Measurements from ENCODE around the gene COMMD1.
"Not testable (repeated sequence)": the region's sequence is repeated elsewhere in the genome, so short reads cannot be mapped to it uniquely, and the experiment has no call there.

Gene COMMD1

DNA sequence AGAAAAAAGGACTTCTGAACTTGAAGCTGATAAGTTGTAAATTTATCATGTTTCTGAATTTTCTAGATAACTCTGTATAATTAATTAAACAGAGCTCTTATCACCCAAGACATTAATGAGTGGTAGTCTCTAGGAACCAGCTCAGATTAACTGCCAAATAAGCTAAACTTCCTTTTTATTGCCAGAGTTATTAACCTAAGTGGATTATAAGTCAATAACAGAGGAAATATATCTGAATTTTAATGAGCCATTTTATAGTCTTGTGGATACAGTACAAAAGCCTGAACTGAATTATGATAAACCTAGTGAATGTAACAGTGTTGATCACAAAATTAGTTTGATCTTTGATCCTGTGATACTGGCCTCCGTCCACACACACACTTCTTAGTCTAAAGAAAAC lies 111.5 kb downstream of the COMMD1 start:
- DNase-seq (ENCODE audit: low read depth, low spot score): no peak

DNA sequence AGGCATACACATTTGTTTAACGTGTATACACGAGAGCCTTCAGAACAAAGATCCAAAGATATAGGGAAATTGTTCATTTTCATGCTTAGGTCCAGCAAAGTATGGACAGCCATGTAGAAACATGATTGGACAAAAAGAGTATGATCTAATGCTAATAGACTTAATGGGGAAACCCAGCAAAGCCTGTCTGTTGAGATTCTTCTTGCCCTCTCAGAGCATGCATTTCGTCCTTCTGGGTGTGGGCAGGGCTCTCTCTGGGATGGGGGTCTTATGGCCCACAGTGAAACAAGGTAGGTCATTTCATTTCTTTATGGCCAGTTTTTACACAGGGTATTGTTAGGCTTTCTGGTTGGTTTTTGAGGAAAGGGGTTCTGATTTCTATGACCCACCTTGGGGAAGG lies 124.4 kb downstream of the COMMD1 start:
- DNase-seq (ENCODE audit: low read depth, low spot score): no peak

DNA sequence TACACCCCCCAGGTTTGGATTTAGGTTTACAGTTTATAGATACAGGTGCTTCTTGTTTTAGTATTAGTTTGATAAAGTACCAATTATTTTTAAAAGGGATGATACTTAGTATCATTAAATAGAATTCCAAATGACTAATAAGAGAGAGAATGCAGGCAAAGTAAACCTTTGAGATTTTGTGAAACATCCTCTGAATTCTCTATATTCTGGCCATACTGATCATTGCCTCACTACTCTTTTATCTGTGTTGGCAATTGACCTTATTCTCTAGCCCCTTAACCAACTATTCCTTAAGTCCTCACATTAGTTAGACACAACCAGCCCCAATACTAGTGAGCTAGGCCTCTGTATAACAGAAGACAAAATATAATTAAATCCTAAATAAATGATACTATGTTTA lies 125.4 kb downstream of the COMMD1 start:
- no peak for DNase-seq (ENCODE audit: low read depth, low spot score)

DNA sequence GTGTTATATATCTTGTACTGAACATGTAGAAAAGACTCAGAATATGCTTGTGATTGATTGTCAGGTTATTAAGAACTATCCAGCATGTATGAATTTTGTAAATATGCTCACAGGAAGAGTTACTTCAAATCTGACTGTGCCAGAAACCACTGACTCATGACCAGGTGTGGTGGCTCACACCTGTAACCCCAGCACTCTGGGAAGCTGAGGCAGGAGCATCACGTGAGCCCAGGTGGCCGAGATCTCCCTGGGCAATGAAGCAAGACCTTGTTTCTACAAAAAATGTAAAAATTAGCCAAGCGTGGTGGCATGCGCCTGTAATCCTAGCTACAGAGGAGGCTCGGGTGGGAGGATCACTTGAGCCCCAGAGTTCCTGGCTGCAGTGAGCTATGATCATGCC lies 126.6 kb downstream of the COMMD1 start:
- DNase-seq (ENCODE audit: low read depth, low spot score): no peak

DNA sequence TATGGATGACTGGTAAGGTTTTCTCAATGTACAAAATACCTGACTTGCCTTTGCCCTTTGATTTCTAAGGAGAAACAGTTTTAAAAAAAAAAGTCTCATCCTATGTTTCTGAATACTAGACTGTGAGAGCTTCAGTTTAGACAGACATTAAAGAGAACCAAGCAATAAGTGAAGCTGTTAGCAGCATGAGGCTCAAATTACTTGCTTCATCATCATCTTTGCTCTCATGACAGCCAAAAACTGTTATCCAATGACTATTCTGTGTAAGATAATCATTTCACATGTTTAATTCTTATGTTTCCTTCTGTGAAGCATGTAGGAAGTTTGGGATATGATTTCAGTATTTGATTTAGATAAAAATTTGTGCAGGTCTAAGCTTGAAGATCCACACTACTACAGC lies 129.2 kb downstream of the COMMD1 start:
- no peak for DNase-seq (ENCODE audit: low read depth, low spot score)

DNA sequence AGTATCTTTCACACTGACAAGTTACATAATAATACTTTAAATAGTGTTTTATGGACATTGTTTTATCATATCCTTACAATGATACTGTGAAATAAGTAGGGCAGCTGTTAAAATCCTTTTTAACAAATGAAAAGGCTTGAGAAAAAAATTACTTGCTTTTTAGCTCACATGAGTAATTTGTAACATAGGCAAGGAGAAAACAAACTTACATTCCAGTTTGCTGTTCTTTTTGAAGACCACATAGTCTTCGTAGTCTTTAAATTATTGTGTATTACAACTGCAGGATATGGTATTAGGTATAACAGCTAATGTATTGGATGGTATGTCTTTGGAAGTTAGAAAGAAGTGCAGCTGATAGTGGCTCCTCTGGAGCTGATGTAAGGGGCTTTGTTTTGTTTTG lies 130.8 kb downstream of the COMMD1 start:
- no peak for DNase-seq (ENCODE audit: low read depth, low spot score)

DNA sequence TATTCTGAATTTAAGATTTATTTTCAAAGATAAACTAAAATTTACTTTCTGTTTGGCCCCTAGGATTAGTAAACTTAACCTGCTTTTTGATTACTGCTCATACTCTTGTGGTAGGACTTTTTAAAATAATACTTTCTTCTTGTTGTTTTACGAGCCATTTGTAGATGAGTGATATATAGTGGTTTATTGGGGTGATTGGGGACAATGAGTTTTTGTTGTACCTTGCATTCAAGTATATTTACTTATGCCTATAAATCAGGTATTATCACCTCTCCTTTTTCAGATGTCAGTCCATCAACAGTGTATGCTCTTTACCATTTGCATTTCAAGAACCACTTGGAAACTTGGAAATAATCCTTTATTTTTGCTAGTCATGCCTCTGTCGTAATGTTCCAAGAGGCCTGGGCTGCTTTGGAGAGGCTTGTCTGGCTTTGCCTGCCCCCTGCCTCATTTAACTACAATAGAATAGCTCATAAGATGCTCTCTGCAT lies 131.3 kb downstream of the COMMD1 start:
- no peak for DNase-seq (ENCODE audit: low read depth, low spot score)

DNA sequence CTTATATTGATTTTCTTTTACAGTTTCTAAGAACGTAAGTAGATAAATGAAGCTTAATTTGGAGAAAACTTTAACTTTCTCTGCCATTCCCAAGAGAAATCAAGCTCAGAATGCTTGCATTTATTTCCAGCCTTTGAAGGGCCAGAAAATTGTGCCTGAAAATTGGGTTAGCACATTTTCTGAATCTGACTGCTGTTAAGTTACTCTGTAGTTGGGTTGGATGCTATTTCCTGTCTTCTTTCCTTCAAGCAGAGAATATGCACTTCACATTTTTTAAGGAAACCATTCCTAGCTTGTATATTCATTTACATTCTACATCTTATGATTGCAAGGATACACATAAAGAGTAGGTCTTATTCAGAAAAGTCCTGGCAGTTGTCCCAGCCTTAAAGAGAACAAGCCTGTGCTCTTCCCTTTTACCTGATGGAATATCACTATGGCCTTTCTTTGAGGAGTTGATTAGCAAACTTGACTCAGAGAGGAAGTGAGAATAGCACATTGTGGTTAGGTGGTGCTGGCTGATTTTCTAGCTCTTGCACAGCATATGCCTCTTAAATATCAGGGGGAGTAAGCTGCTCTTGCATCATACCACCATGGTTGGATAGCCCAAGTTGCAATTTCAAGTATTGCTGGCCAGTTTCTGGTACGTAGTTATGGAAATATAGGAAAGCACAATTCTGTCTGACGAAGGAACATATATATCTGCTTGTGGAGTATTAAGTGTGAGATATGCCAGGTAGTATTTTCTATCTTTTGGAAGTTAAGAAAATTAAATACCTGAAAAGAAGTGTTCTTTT lies 133.7 kb downstream of the COMMD1 start:
- DNase-seq (ENCODE audit: low read depth, low spot score): no peak

DNA sequence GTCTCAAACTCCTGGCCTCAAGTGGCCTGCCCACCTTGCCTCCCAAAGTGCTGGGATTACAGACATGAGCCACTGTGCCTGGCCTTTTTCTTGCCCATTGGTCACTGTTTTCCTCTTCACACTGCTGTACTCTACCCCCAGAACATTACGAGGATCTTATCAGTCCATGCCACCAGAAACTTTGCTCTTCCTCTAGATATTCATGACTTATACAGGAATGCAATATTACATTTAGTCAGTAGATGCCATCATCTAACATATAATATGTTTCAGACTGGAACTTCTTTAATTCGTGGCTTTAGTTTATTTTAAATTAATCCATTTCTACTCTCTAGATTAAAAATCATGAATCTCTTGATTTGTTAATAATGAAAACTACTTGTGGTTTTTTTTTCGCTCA lies 135.5 kb downstream of the COMMD1 start:
- no peak for DNase-seq (ENCODE audit: low read depth, low spot score)

DNA sequence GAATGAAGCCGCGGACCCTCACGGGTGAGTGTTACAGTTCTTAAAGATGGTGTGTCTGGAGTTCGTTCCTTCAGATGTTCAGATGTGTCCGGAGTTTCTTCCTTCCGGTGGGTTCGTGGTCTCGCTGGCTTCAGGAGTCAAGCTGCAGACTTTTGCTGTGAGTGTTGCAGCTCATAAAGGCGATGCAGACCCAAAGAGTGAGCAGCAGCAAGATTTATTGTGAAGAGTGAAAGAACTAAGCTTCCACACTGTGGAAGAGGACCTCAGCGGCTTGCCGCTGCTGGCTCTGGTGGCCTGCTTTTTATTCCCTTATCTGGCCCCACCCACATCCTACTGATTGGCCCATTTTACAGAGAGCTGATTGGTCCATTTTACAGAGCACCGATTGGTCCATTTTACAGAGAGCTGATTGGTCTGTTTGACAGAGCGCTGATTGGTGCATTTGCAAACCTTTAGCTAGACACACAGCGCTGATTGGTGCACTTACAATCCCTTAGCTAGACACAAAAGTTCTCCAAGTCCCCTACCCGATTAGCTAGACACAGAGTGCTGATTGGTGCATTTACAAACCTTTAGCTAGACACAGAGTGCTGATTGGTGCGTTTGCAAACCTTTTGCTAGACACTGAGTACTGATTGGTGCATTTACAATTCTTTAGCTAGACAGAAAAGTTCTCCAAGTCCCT lies 136.4 kb downstream of the COMMD1 start:
- DNase-seq (ENCODE audit: low read depth, low spot score): not testable (repeated sequence)

DNA sequence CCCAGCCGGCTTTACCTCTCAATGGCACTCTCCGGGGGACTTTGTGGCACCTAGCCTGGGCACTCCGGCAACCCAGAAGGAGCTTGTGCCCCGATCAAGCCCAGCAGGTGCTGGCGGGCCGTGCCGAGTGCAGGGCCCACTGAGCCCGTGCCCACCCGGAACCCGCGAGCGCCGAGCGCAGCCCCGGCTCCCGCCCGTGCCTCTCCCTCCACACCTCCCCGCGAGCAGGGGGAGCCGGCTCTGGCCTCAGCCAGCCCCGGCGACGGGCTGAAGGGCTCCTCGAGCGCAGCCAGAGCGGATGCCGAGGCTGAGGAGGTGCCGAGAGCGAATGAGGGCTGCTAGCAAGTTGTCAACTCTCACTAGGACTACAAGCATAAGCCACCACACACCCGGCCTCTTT lies 136.9 kb downstream of the COMMD1 start:
- DNase-seq (ENCODE audit: low read depth, low spot score): no peak

DNA sequence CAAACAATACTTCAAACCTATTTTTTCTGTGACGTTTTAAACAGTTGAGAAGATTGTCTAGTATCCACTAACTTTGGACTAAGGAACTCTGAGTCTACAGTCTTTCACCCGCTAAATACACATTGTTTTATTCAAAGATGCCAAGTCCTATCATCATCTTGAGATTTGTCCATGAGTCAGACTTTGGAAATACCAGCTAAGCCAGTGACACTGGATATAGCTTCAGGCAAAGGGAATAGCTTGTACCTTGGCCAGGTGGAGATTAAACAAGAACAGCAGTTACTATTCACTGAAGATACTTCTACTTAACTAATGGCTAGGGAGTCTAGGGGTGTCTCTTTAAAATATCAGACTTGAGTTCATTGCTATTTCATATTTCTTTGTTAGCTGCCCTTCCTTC lies 137.5 kb downstream of the COMMD1 start:
- DNase-seq (ENCODE audit: low read depth, low spot score): no peak

DNA sequence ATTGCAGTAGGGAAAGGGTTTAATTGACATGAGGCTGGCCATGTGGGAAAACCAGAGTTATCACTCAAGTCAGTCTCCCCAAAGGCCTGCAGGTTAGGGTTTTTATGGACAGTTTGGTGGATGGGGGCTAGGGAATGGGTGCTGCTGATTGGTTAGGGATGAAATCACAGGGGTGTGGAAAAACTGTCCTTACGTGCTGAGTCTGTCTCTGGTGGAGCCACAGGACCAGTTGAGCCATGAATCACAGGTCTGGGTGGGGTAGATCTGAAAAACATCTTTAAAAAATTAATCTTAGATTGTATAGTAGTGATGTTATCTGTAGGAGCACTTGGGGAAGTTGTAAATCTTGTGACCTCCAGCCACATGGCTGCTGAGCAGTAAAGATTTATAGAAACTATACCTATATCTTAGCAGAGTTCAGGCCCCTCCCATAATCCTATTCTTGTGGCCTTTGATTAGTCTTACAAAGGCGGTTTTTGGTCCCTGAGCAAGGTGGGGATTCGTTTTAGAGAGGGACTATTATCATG lies 139.6 kb downstream of the COMMD1 start:
- no peak for DNase-seq (ENCODE audit: low read depth, low spot score)

DNA sequence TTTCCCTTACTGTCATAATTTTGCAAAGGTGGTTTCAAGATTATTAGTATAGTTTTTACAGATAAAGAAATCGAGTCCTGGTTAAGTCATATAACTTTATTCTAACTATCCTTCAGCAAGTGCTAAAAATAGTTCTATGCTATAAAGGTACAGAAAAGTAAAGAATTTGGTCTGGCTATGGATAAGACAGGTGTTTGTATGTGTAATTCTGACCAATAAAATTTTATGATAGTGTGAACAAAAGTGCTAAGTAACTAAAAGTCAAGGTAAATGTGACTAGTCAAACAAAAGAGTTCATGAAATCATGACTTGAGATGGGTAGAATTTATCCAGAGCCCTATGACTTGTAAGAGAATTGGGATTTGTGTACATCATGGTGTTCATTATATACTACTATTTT lies 140.7 kb downstream of the COMMD1 start:
- no peak for DNase-seq (ENCODE audit: low read depth, low spot score)

DNA sequence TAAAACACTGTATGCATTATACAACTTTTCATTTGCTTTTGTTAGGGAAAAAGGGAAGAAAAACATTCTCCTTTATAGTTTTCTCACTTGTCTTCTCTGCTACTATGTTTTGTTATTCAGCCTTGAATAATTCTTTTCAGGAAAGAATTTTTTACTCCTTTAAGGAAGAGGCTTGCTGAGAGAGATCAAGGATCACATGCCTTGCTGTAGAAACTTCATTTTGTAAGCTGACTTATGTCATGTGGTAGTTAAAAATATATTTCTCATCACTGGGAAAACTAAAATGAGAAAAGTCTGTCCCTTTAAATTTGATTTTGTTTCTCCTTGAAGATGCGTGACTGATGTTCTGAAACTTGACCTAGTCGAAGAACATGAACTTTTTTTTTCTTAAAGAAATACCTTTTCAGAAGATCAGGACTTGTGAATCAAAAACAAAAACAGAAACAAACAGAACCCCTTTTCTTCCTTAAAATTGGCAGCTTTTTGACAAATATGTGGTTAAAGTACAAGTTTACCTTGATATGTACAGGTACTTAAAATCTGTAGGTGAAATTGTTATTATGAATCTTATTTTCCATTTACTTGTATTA lies 145.1 kb downstream of the COMMD1 start:
- DNase-seq (ENCODE audit: low read depth, low spot score): no peak

DNA sequence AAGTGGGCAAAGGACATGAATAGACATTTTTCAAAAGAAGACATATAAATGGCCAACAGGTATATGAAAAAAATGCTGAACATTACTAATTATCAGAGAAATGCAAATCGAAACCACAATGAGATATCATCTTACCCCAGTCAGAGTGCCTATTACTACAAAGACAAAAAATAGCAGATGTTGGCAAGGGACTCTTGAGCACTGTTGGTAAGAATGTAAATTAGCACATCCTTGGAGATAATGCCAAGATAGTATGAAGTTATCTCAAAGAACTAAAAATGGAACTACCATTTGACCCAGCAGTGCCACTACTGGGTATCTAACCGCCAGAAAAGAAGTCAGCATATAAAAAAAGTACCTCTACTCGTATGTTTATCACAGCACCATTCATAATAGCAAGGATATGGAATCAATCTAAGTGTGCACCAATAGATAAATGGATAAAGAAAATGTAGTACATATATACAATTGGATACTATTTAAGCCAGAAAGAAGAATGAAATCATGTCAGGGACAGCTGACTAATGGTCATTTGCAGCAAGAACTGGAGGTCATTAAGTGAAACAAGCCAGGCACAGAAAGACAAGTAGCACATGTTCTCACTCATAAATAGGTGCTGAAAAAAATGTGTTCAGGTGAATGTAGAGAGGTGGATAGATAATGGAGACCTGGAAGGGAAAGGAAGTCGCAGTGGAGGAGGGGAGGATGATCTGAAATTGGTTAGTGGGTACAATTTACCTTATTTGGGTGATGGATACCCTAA lies 148.7 kb downstream of the COMMD1 start:
- DNase-seq (ENCODE audit: low read depth, low spot score): no peak

DNA sequence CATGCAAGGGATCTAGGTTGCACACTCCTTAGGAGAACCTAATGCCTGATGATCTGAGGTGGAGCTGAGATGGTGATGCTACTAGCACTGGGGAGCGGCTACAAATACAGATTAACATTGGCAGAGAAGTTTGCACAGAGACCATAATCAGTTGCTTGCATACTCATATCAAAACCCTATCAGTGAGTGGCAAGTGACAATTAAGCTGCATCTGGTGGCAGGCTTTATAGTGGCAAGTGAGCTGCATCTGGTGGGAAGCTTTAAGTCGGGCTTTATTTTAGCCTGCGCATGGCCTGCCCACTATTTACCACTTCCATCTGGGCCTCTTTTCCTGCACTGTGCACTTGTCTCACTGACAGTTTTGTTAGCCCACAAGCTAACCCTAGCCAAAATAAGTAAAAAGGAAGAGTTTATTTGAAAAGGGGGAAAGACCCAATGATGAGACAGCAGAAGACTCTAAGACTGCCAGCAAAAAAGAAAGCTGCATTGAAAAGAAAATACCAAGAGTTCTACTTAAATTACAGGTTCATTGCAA lies 149.5 kb downstream of the COMMD1 start:
- DNase-seq (ENCODE audit: low read depth, low spot score): no peak

DNA sequence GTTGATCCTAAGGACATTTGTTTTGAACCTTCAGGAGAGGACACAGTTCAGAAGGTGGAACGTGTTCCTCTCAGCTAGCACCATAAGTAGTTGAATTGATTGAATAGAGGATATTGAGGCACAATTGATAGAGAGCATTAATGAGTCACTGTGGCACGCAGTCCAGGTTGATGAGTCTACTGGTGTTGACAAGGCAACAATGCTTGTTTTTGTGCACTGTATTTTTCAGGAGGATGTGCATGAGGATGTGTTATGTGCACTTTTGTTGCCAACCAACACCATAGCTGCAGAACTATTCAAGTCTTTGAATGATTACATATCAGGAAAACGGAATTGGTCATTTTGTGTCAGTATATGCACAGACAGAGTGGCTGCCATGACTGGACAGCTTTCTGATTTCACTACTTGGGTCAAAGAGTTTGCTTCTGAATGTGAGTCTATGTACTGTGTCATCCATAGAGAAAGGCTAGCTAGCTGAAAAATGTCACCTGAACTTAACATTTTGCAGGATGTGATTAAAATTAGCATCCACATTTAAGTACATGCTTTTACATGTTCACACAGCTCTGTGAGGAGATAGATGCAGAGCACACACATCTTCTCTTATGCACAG lies 150.4 kb downstream of the COMMD1 start:
- no peak for DNase-seq (ENCODE audit: low read depth, low spot score)

DNA sequence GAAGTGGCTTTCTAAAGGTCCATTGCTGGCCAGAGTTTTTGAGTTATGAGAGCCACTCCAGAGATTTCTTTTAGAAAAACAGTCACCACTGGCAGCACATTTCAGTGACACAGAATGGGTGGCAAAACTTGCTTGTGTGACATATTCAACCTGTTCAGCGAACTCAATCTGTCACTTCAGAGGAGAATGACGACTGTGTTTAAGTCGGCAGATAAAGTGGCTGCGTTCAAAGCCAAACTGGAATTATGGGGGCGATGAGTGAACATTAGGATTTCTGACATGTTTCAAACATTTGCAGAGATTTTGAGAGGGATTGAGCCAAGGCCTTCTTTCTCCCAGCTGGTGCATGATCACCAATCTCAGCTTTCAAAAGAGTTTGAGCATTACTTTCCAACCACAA lies 150.9 kb downstream of the COMMD1 start:
- DNase-seq (ENCODE audit: low read depth, low spot score): no peak

DNA sequence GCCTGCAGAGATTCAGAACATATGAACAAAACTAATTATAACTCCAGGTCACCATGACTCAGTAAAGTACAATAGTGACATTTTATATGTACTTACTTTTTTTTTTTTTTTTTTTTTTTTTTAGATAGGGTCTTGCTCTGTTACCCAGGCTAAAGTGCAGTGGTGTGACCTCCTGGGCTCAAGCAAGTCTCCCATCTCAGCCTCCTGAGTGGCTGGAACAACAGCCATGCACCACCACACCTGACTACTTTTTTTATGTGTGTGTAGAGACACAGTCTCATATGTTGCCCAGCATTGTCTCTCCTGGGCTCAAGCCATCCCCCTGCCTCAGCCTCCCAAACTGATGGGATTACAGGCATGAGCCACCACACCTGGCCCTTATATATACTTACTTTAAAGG lies 159.8 kb downstream of the COMMD1 start:
- no peak for DNase-seq (ENCODE audit: low read depth, low spot score)

DNA sequence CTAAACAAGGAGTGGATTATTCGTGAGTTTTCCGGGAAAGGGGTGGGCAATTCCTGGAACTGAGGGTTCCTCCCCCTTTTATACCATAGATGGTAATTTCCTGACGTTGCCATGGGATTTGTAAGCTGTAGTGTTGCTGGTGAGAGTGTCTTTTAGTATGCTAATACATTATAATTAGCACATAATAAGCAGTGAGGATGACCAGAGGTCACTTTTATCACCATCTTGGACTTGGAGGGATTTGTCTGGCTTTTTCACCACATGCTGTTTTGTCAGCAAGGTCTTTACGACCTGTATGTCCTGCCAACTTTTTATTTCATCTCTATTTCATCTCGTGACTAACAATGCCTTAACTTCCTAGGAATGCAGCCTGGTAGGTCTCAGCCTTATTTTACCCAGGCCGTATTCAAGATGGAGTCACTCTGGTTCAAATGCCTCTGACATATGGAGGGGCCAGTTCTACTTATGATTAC lies 165.7 kb downstream of the COMMD1 start:
- no peak for DNase-seq (ENCODE audit: low read depth, low spot score)

Measured in iPS DF 19.7 (cell line).